GM18519 (cell line): ENCODE measurements around the gene HOMER3.
"Not testable (repeated sequence)": the region's sequence is repeated elsewhere in the genome, so short reads cannot be mapped to it uniquely, and the experiment has no call there.

ENCODE experiments used
- ATAC-seq: cut with Tn5 transposase; IDR thresholded peaks from one replicate; pipeline ENCODE4 v1.9.1; 2021; ENCODE audit warnings: mild to moderate bottlenecking, moderate library complexity; ENCODE audit not compliant: unreplicated experiment, low FRiP score

Gene HOMER3

GRCh38 chr19:18904334-18905057 is 36.5 kb downstream of the HOMER3 start:
- no peak for ATAC-seq

- ATAC-seq: no peak
Observed at GRCh38 chr19:18903156-18904037, 37.6 kb downstream of the HOMER3 start.

GRCh38 chr19:18902519-18902918 is 38.5 kb downstream of the HOMER3 start:
- not testable (repeated sequence) for ATAC-seq

GRCh38 chr19:18901491-18901890 is 39.5 kb downstream of the HOMER3 start:
- ATAC-seq: no peak

- ATAC-seq: no peak
Observed at GRCh38 chr19:18900700-18901481, 40.1 kb downstream of the HOMER3 start.

- ATAC-seq: no peak
Observed at GRCh38 chr19:18899624-18900560, 41.1 kb downstream of the HOMER3 start.

- ATAC-seq: no peak
Observed at GRCh38 chr19:18898607-18899408, 42.2 kb downstream of the HOMER3 start.

GRCh38 chr19:18898081-18898606 is 42.9 kb downstream of the HOMER3 start:
- ATAC-seq: no peak

- ATAC-seq: no peak
Observed at GRCh38 chr19:18897094-18898029, 43.7 kb downstream of the HOMER3 start.

- no peak for ATAC-seq
Observed at GRCh38 chr19:18896421-18896841, 44.6 kb downstream of the HOMER3 start.

GRCh38 chr19:18895824-18896341 is 45.1 kb downstream of the HOMER3 start, which contains the start of gene CERS1:
TSS of gene CERS1 (minus strand) at chr19:18896158. CDS start at chr19:18896072, 86 bp downstream.
- ATAC-seq: no peak

- no peak for ATAC-seq
Observed at GRCh38 chr19:18895038-18895823, 45.8 kb downstream of the HOMER3 start.

- ATAC-seq: no peak
Observed at GRCh38 chr19:18894254-18895037, 46.6 kb downstream of the HOMER3 start.

- ATAC-seq: no peak
Observed at GRCh38 chr19:18893587-18894253, 47.3 kb downstream of the HOMER3 start.
